HG03342 (cell line): Measurements from ENCODE around the gene CHPF.

Experiments
- ATAC-seq: cut with Tn5 transposase; IDR thresholded peaks from one replicate; pipeline ENCODE4 v1.9.1; 2021; ENCODE audit warnings: mild to moderate bottlenecking, moderate library complexity; ENCODE audit not compliant: unreplicated experiment

Gene CHPF

GRCh38 chr2:219533930-219534661 is 9.5 kb downstream of the CHPF start:
- no peak for ATAC-seq

- no peak for ATAC-seq
Measured at GRCh38 chr2:219532378-219532649, 11.3 kb downstream of the CHPF start.

GRCh38 chr2:219531639-219532377 is 11.8 kb downstream of the CHPF start:
- no peak for ATAC-seq

GRCh38 chr2:219530048-219530963 is 13.3 kb downstream of the CHPF start:
- peak; percentile 88 for ATAC-seq

- no peak for ATAC-seq
Measured at GRCh38 chr2:219527472-219527871, 16.1 kb downstream of the CHPF start.

- no peak for ATAC-seq
Measured at GRCh38 chr2:219527076-219527394, 16.6 kb downstream of the CHPF start.

- no peak for ATAC-seq
Measured at GRCh38 chr2:219526320-219527075, 17.1 kb downstream of the CHPF start.

- ATAC-seq = no peak
Measured at GRCh38 chr2:219525533-219526232, 17.9 kb downstream of the CHPF start.

GRCh38 chr2:219524817-219525216 is 18.8 kb downstream of the CHPF start:
- ATAC-seq = no peak

GRCh38 chr2:219523031-219523671 is 20.5 kb downstream of the CHPF start:
- no peak for ATAC-seq

GRCh38 chr2:219522111-219523030 is 21.2 kb downstream of the CHPF start:
- no peak for ATAC-seq

- ATAC-seq = no peak
Measured at GRCh38 chr2:219521066-219521880, 22.3 kb downstream of the CHPF start.

GRCh38 chr2:219520079-219520478 is 23.5 kb downstream of the CHPF start:
- no peak for ATAC-seq

GRCh38 chr2:219519526-219519916 is 24.1 kb downstream of the CHPF start:
- ATAC-seq = no peak

- ATAC-seq = no peak
Measured at GRCh38 chr2:219517954-219518778, 25.4 kb downstream of the CHPF start.

GRCh38 chr2:219516888-219517287 is 26.7 kb downstream of the CHPF start:
- ATAC-seq = no peak
